SK-N-SH (cell line): Measurements from ENCODE around the gene CKAP2L. TPM values are rescaled to one million over a fixed set of nuclear protein-coding genes. Genes with fewer than 3 reads are reported as not detected.

Experiments used
- CTCF ChIA-PET: fragments of 300-600, 350-600 bp; formaldehyde crosslinking; extraction: SDS; loops from one replicate; lab custom pipeline; 2021; lab: Yijun Ruan, JAX
- POLR2A ChIA-PET: fragments of 350-600 bp; sonication (Branson Sonifier 250); formaldehyde crosslinking; extraction: SDS; loops from one replicate; lab custom pipeline; 2020; ENCODE audit warnings: antibody characterized with exemption, inconsistent platforms; lab: Yijun Ruan, JAX
- DNase-seq: peaks from one replicate; pipeline ENCODE4 v3.0.0; 2012
- H2AFZ ChIP-seq: fragments of 200-600 bp; sonication (generic); 2 replicates; pipeline ENCODE4 v1.8.1; 2016; ENCODE audit warnings: antibody characterized with exemption, mild to moderate bottlenecking, low read depth
- H3F3A ChIP-seq: fragments of 200-600 bp; sonication (generic); replicated peaks from 2 replicates; pipeline ENCODE3; 2016; ENCODE audit warnings: antibody characterized with exemption, mild to moderate bottlenecking; ENCODE audit not compliant: insufficient read depth
- H3K27ac ChIP-seq, 2 experiments: fragments of 200-500 bp in 1 of 2; fragments of 200-600 bp in 1 of 2; sonication (Bioruptor generic) in 1 of 2; sonication (generic), shearing (Covaris generic) in 1 of 2; 2 replicates each; pipeline versions ENCODE4 v1.5.1 to v1.6.1; 2014 to 2016; ENCODE audit warnings: low read depth in 2 of 2, inconsistent platforms in 1 of 2, low read length in 1 of 2, mild to moderate bottlenecking in 1 of 2, mixed read lengths in 1 of 2
- H3K27me3 ChIP-seq: fragments of 200-600 bp; sonication (generic), shearing (Covaris generic); 2 replicates; pipeline ENCODE4 v1.6.1; 2016; ENCODE audit warnings: mixed run types; ENCODE audit not compliant: insufficient read depth
- H3K36me3 ChIP-seq, 2 experiments: fragments of 200-500 bp in 1 of 2; fragments of 200-600 bp in 1 of 2; sonication (Bioruptor generic) in 1 of 2; sonication (generic) in 1 of 2; replicated peaks in 1 of 2; 2 replicates each; pipeline versions ENCODE3 to v1.5.1; 2014 to 2016; ENCODE audit warnings: low read length in 1 of 2, mild to moderate bottlenecking in 1 of 2; ENCODE audit not compliant: insufficient read depth in 2 of 2, control insufficient read depth in 1 of 2
- H3K4me1 ChIP-seq, 2 experiments: fragments of 200-500 bp in 1 of 2; fragments of 200-600 bp in 1 of 2; sonication (Bioruptor generic) in 1 of 2; sonication (generic), shearing (Covaris generic) in 1 of 2; 2 replicates each; pipeline versions ENCODE4 v1.5.1 to v1.6.1; 2014 to 2016; ENCODE audit warnings: low read depth in 1 of 2, low read length in 1 of 2, mixed run types in 1 of 2; ENCODE audit not compliant: insufficient read depth in 2 of 2, control insufficient read depth in 1 of 2
- H3K4me2 ChIP-seq: fragments of 200-600 bp; sonication (generic), shearing (Covaris generic); 2 replicates; pipeline ENCODE4 v1.6.1; 2017; ENCODE audit warnings: mixed run types
- H3K4me3 ChIP-seq, 2 experiments: fragments of 200-500 bp in 1 of 2; fragments of 200-600 bp in 1 of 2; sonication (Bioruptor generic) in 1 of 2; sonication (generic), shearing (Covaris generic) in 1 of 2; 2 replicates each; pipeline versions ENCODE4 v1.5.1 to v1.8.1; 2014 to 2016; ENCODE audit warnings: low read depth in 2 of 2, inconsistent platforms in 1 of 2, low read length in 1 of 2, mild to moderate bottlenecking in 1 of 2, mixed read lengths in 1 of 2, moderate library complexity in 1 of 2
- H3K79me2 ChIP-seq: fragments of 200-600 bp; sonication (generic); 2 replicates; pipeline ENCODE4 v1.8.1; 2017; ENCODE audit warnings: mild to moderate bottlenecking; ENCODE audit not compliant: insufficient read depth
- H3K9ac ChIP-seq: fragments of 200-600 bp; sonication (generic); 2 replicates; pipeline ENCODE4 v1.6.1; 2017; ENCODE audit warnings: mixed run types
- H3K9me2 ChIP-seq: fragments of 200-600 bp; sonication (generic); 2 replicates; pipeline ENCODE4 v1.6.1; 2017; ENCODE audit warnings: mixed run types
- H3K9me3 ChIP-seq: fragments of 200-600 bp; sonication (generic); 2 replicates; pipeline ENCODE4 v1.6.1; 2017; ENCODE audit warnings: mixed run types, mild to moderate bottlenecking, moderate library complexity
- H4K20me1 ChIP-seq: fragments of 200-600 bp; sonication (generic); 2 replicates; pipeline ENCODE4 v1.6.1; 2017; ENCODE audit warnings: mild to moderate bottlenecking, mixed run types; ENCODE audit not compliant: insufficient read depth
- CHD2 ChIP-seq: fragments of 150-350 bp; IDR thresholded peaks from 2 replicates; pipeline ENCODE4 v1.6.1; 2018; ENCODE audit warnings: low read length; ENCODE audit not compliant: partially characterized antibody
- ELF1 ChIP-seq: IDR thresholded peaks from 2 replicates; pipeline ENCODE4 v1.4.0; 2012
- EZH2phosphoT487 ChIP-seq: fragments of 200-600 bp; sonication (generic); IDR thresholded peaks from 2 replicates; pipeline ENCODE4 v1.6.1; 2017; ENCODE audit warnings: low read depth, mixed run types, mild to moderate bottlenecking, antibody characterized with exemption, moderate library complexity, borderline replicate concordance
- MEF2A ChIP-seq: IDR thresholded peaks from 2 replicates; pipeline ENCODE4 v1.4.0; 2012; ENCODE audit warnings: low read depth, borderline replicate concordance
- RAD21 ChIP-seq: IDR thresholded peaks from 2 replicates; pipeline ENCODE4 v1.6.1; 2012; ENCODE audit warnings: mild to moderate bottlenecking, low read length
- RCOR1 ChIP-seq: fragments of 150-350 bp; IDR thresholded peaks from 2 replicates; pipeline ENCODE4 v1.6.1; 2017; ENCODE audit warnings: antibody characterized with exemption, low read length
- SMC3 ChIP-seq: IDR thresholded peaks from 2 replicates; pipeline ENCODE4 v1.6.1; 2012; ENCODE audit warnings: low read depth, low read length, improper control_type of control experiment
- WGBS: methylation state at CpG from one replicate; pipeline ENCODE4 v1.1.6; 2017; ENCODE audit warnings: low lambda C conversion rate; 5-methylcytosine and 5-hydroxymethylcytosine counted together
- polyA plus RNA-seq, 3 experiments: library from polyadenylated mRNA; depleted of rRNA; stranded (reverse); fragments of >200 nt; gene quantifications; 2 replicates each; pipeline ENCODE4 v1.2.3, GENCODE V29; 2012
- TF ChIP-seq, protein P1 (sequence below): fragments of 200-600 bp; sonication (generic); IDR thresholded peaks from 2 replicates; pipeline ENCODE4 v1.6.1; 2017; ENCODE audit warnings: antibody characterized with exemption, mild to moderate bottlenecking, moderate library complexity
- TF ChIP-seq, protein P2 (sequence below): IDR thresholded peaks from 2 replicates; pipeline ENCODE4 v1.6.1; 2012; ENCODE audit warnings: mild to moderate bottlenecking, low read depth, low read length, moderate library complexity
- TF ChIP-seq, protein P3 (sequence below): fragments of 150-350 bp; IDR thresholded peaks from 2 replicates; pipeline ENCODE4 v1.6.1; 2016; ENCODE audit warnings: mild to moderate bottlenecking, low read depth, low read length
- TF ChIP-seq, protein P4 (sequence below): fragments of 150-350 bp; IDR thresholded peaks from 2 replicates; pipeline ENCODE4 v1.6.1; 2017; ENCODE audit warnings: antibody characterized with exemption, low read length, low read depth, borderline replicate concordance

CKAP2L gene
- polyA plus RNA-seq, 1 of the 3 experiments (the other 2 are of a cell fraction), result 2.9 TPM

DNA sequence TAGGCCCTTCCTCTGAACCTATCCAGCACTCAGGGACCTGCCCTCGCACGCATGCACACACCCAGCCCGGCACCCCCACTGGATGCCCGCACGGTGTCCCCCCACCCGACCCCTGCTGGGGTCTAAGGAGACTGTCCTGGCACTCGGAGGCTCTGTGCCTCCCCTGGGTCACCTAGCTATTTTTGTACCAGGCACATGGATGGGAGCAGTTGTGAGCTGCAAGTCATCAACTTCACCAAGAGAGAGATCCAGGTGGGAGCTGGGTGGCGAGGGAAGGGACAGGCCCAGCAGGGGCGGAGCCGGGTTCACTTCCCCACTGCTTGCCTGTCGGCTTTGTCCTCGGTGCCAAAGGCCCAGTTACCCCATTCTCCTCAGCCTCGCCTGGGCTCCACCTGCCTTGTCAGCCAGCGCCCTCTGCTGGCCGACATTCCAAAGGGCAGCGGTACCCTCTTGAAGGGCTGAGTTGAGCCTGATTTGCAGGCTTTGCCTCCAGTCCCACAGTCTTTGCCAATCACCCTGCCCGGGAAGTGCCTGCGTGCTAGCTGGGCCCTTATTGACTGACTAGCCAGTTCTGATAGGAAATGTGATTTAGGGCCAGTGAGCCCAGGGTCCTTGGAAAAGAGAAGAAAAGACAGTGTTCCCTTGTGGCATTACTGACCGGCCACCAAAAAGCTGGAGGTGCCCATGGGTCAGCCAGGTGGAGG lies 37.8 kb downstream of the CKAP2L start:
- DNase-seq, result peak; percentile 92
- Histone ChIP-seq H4K20me1 (no peaks in the 10 kb centered on the region), H3K4me2 (no peak overlapping the region), H3K27ac (no peak overlapping the region), H3K9me2 (no peaks in the 10 kb centered on the region), H3K79me2 (no peaks in the 10 kb centered on the region), H3K36me3 (no peaks in the 10 kb centered on the region), H2AFZ (peak overlapping the region; percentile 74; the same call in 1 of the 2 replicates), H3K4me3 (no peak overlapping the region; a peak in 1 of 4 replicates), H3K9me3 (no peaks in the 10 kb centered on the region), H3K27me3 (no peaks in the 10 kb centered on the region), H3K4me1 (peaks cover 0 to 6% of the 10 kb centered on the region in 2 experiments; a peak in 1 of 4 replicates), H3F3A (no peaks in the 10 kb centered on the region), H3K9ac (peak overlapping the region; percentile 37; the same call in 1 of the 2 replicates)
- ChIA-PET CTCF (interaction anchor here (0.6 to 7.4 kb wide), 48 partner anchors 9 to 839 kb away, joined by 3 to 179 read pairs (median 4); partner anchors contain the start of gene SLC20A1), POLR2A (interaction anchor here (1.0 kb wide), 1 partner anchor 101 kb away, joined by 3 read pairs; no protein-coding TSS in a partner anchor)
- 59% methylated on average over 11 of the region's 19 CpGs for WGBS
- TF ChIP-seq, protein P1, sequence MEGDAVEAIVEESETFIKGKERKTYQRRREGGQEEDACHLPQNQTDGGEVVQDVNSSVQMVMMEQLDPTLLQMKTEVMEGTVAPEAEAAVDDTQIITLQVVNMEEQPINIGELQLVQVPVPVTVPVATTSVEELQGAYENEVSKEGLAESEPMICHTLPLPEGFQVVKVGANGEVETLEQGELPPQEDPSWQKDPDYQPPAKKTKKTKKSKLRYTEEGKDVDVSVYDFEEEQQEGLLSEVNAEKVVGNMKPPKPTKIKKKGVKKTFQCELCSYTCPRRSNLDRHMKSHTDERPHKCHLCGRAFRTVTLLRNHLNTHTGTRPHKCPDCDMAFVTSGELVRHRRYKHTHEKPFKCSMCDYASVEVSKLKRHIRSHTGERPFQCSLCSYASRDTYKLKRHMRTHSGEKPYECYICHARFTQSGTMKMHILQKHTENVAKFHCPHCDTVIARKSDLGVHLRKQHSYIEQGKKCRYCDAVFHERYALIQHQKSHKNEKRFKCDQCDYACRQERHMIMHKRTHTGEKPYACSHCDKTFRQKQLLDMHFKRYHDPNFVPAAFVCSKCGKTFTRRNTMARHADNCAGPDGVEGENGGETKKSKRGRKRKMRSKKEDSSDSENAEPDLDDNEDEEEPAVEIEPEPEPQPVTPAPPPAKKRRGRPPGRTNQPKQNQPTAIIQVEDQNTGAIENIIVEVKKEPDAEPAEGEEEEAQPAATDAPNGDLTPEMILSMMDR, result peak; percentile 95
- TF ChIP-seq RCOR1, result no peak
- peak; percentile 97 for TF ChIP-seq SMC3
- TF ChIP-seq RAD21, result peak; percentile 96
- TF ChIP-seq CHD2, result peak; percentile 37

DNA sequence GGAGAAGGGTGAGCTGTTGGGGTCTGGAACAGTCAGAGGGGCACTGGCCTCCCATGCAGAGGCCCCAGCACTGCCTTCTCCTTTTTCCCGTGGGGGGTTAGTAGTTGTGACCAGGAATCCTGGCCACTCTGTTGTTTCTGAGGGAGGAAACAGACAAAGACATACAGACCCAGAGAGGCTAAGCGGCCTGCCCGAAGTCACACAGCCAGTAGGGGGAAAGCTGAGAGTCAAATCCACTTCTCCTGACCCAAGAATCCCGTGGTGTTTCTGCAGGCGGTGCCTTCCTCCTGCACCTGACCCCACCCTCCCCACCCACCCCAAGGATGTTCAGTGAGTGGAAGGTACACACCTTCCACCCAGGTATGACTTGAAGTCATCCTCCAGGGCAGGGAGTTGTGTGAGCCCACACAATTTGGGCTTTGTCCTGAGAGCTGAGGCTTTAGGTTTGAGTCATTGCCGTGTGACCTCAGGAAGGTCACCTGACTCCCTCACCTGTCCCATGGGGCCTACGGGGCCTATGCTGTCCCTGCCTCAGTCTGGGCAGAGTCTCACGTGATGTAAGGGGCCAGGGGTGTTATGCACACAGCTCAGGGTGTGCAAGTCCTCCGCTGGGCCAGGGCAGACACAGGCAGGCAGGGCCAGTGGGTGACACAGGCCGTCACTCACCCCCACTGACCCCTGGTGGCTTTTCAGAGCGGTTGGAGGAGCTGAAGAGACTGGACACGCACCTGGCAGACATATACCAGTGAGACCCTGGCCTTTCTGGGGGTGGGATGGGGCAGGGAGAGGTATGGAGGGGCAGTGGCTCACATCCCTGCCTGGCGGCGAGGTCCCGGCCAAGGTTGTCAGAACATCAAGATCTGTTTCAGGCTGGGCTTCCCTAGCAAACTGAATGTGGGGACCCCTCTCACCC lies 38.6 kb downstream of the CKAP2L start:
- CTCF ChIA-PET, result interaction anchor here (0.6 to 7.4 kb wide), 45 partner anchors 8 to 838 kb away, joined by 3 to 179 read pairs (median 5); partner anchors contain the start of gene SLC20A1
- peaks cover 0 to 6% of the 10 kb centered on the region in 2 experiments; a peak in 1 of 4 replicates for H3K4me1 ChIP-seq
- no peaks in the 10 kb centered on the region for H3K9me2 ChIP-seq
- WGBS, result 59% methylated on average over 4 of the region's 15 CpGs
- H3K27ac ChIP-seq, result no peak overlapping the region
- DNase-seq, result no peak
- no peak overlapping the region for H3K4me3 ChIP-seq
- H3K79me2 ChIP-seq, result no peaks in the 10 kb centered on the region
- H3K9ac ChIP-seq, result no peak overlapping the region; the same call in 1 of the 2 replicates
- no peaks in the 10 kb centered on the region for H3K9me3 ChIP-seq
- no peak overlapping the region for H3K4me2 ChIP-seq
- H4K20me1 ChIP-seq, result no peaks in the 10 kb centered on the region
- POLR2A ChIA-PET, result no interaction called here
- no peaks in the 10 kb centered on the region for H3K27me3 ChIP-seq
- peak overlapping the region; percentile 74; the same call in 1 of the 2 replicates for H2AFZ ChIP-seq
- H3K36me3 ChIP-seq, result no peaks in the 10 kb centered on the region
- H3F3A ChIP-seq, result no peaks in the 10 kb centered on the region
- TF ChIP-seq, protein P2, sequence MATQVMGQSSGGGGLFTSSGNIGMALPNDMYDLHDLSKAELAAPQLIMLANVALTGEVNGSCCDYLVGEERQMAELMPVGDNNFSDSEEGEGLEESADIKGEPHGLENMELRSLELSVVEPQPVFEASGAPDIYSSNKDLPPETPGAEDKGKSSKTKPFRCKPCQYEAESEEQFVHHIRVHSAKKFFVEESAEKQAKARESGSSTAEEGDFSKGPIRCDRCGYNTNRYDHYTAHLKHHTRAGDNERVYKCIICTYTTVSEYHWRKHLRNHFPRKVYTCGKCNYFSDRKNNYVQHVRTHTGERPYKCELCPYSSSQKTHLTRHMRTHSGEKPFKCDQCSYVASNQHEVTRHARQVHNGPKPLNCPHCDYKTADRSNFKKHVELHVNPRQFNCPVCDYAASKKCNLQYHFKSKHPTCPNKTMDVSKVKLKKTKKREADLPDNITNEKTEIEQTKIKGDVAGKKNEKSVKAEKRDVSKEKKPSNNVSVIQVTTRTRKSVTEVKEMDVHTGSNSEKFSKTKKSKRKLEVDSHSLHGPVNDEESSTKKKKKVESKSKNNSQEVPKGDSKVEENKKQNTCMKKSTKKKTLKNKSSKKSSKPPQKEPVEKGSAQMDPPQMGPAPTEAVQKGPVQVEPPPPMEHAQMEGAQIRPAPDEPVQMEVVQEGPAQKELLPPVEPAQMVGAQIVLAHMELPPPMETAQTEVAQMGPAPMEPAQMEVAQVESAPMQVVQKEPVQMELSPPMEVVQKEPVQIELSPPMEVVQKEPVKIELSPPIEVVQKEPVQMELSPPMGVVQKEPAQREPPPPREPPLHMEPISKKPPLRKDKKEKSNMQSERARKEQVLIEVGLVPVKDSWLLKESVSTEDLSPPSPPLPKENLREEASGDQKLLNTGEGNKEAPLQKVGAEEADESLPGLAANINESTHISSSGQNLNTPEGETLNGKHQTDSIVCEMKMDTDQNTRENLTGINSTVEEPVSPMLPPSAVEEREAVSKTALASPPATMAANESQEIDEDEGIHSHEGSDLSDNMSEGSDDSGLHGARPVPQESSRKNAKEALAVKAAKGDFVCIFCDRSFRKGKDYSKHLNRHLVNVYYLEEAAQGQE, result no peak
- TF ChIP-seq RCOR1, result no peak
- no peak for TF ChIP-seq EZH2phosphoT487
- TF ChIP-seq, protein P3, sequence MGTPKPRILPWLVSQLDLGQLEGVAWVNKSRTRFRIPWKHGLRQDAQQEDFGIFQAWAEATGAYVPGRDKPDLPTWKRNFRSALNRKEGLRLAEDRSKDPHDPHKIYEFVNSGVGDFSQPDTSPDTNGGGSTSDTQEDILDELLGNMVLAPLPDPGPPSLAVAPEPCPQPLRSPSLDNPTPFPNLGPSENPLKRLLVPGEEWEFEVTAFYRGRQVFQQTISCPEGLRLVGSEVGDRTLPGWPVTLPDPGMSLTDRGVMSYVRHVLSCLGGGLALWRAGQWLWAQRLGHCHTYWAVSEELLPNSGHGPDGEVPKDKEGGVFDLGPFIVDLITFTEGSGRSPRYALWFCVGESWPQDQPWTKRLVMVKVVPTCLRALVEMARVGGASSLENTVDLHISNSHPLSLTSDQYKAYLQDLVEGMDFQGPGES, result no peak
- TF ChIP-seq, protein P4, sequence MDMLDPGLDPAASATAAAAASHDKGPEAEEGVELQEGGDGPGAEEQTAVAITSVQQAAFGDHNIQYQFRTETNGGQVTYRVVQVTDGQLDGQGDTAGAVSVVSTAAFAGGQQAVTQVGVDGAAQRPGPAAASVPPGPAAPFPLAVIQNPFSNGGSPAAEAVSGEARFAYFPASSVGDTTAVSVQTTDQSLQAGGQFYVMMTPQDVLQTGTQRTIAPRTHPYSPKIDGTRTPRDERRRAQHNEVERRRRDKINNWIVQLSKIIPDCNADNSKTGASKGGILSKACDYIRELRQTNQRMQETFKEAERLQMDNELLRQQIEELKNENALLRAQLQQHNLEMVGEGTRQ, result no peak
- no peak for TF ChIP-seq MEF2A
- TF ChIP-seq ELF1, result no peak
- TF ChIP-seq, protein P1, result no peak
